H1 (cell line): ENCODE results near the gene TDRD5. TPM values are rescaled to one million over a fixed set of nuclear protein-coding genes. Genes with fewer than 3 reads are reported as not detected.

Experiments used
- CHD7 ChIP-seq: fragments of 300-600 bp; sonication (generic); IDR thresholded peaks from 2 replicates; pipeline ENCODE4 v1.7.1; 2012; ENCODE audit warnings: low read length, moderate library complexity, mild to moderate bottlenecking, inconsistent platforms; ENCODE audit not compliant: insufficient replicate concordance
- polyA plus RNA-seq, 7 experiments: library from polyadenylated mRNA; depleted of rRNA in 3 of 7; stranded (reverse) in 5 of 7; unstranded in 2 of 7; fragments of >200 nt in 5 of 7; fragments of 200-250 nt in 2 of 7; gene quantifications; 1 replicate in 5 of 7; 2 replicates in 1 of 7; 4 replicates in 1 of 7; pipeline versions ENCODE4 v1.2.1 to v1.2.3, GENCODE V29; 2011 to 2013; ENCODE audit warnings: missing spikeins in 2 of 7, mixed read lengths in 2 of 7
- total RNA-seq: library from RNA; stranded (reverse); fragmentation: NEBNext Ultra II Directional; extraction: Animal tissue kit (Norgen Biotek cat#: 25700); gene quantifications from 2 replicates; pipeline ENCODE4 v1.2.1, GENCODE V29; 2021

Gene TDRD5
- total and polyA plus RNA-seq, 2 of the 8 experiments (the other 6 are each of a cell fraction or from before 2014, with no cell fraction given): 0.53 to 1.4 TPM

DNA sequence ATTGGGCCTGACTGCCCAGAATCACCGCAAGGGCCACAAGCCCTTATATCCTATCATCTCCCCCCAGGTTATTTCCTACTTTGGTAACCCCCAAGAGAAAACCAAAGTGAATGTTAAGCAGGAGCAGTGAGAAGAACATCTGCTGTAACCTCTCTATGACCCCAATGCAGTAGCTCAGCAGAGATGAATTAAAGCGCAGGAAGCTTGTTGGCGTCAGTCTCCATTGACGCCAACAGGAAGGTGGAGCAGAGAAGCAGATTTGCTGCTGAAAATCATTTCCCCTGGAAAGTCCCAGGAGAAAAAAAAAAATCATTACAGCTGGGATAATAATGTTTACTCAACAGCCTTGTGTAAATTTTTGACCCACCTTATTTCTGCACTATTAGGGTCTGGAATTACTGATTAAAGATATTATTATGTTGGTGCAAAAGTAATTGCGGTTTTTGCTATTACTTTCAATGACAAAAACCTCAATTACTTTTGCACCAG lies 118.3 kb downstream of the TDRD5 start (continued):
- no peak for TF ChIP-seq CHD7
